GM18505 (cell line): Measurements from ENCODE around the gene LRRC2.
"Not testable (repeated sequence)": the region's sequence is repeated elsewhere in the genome, so short reads cannot be mapped to it uniquely, and the experiment has no call there.

ENCODE experiments used
- ATAC-seq: cut with Tn5 transposase; IDR thresholded peaks from one replicate; pipeline ENCODE4 v1.9.1; 2021; ENCODE audit not compliant: unreplicated experiment
- POLR2A ChIP-seq: IDR thresholded peaks from 4 replicates; pipeline ENCODE4 v1.6.1; 2011; ENCODE audit warnings: borderline replicate concordance; ENCODE audit not compliant: insufficient read depth, insufficient read length; ENCODE audit errors: extremely low read depth

Gene LRRC2

DNA sequence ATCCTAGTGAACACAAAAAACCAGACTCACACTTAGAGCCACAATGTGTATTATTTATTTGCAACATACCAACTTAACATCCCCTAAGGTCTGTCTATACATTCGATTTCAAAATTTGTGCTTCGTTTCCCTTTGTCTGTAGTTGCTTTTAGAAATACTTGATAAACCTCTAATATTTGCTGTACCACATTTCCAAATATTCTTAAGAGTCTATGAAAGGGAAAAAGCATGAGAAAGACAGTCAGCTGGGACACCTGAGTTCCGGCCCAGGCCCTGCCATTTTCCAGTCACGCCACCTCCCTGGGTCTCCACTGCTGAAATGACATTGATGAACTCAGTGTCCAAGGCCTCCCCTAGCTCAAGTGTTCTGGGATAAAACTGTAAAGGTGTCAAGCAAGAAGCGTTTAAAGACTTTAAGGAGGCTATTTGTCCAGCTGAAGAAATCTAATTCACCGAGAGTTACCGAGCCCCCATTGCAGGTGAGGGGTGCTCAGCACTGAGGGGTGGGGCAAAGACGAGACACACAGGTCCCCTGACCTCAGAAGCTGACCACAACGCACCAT is 26.6 kb downstream of the LRRC2 start:
- no peak for TF ChIP-seq POLR2A
- ATAC-seq: no peak

DNA sequence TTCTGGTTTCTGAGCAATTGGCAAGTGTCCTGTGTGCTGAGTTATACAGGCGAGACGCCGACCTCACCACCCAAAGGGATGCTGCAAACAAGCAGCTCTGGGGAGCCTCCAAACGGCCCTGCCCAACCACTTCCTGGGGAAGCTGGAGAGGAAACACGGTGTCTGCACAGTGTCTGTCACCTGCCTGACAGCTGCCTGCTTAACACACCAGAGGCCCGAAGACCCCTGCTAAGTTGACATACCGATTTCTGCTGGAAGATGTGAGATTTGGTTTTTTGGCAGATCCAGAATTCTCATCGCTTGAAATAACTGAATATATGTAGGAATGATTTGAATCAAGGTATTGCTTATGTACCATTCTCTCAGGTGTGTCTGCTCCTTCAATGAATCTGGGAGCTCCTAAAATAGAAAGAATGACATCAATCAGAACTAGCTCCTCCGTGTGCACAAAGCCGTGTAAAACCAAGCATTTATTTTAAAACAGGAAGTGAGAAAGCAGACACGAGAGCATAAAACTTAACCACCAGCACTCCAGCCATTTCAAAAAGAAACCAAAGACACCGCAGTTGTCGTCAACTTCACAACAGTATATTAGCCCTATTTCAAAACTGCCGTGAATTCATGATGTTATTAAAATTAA is 27.2 kb downstream of the LRRC2 start:
- TF ChIP-seq POLR2A: peak; percentile 23
- ATAC-seq: peak; percentile 83

DNA sequence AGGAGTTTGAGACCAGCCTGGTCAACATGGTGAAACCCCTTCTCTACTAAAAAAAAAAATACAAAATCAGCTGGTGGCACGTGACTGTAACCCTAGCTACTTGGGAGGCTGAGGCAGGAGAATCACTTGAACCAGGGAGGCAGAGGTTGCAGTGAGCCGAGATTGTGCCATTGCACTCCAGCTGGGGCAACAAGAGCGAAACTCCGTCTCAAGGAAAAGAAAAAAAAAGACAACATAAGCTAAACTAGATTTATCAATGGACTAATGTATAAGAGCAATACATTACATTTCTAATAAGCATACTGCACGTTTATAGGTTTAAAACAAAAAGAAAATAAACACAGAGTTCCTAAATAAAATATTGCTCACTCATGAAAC is 27.7 kb downstream of the LRRC2 start:
- ATAC-seq: not testable (repeated sequence)

DNA sequence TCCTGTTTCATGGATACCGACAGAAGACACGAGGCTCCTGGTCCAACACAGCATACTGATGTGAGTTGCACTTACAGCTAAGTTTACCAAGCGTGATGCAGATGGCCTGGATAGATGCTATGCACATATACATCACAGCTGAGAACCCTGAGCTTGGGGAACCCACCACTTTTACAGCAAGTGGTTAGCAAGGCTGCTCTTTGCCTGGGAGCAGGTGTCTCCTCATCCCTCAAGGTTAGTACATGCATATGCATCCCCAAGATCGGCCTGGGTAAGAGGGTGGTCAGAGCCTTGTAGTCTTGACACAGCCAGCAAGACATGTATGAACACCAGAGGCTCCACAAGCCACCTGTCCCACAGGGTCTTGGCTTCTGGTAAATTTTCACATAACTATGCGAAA is 28.3 kb downstream of the LRRC2 start:
- ATAC-seq: no peak
- no peak for TF ChIP-seq POLR2A

DNA sequence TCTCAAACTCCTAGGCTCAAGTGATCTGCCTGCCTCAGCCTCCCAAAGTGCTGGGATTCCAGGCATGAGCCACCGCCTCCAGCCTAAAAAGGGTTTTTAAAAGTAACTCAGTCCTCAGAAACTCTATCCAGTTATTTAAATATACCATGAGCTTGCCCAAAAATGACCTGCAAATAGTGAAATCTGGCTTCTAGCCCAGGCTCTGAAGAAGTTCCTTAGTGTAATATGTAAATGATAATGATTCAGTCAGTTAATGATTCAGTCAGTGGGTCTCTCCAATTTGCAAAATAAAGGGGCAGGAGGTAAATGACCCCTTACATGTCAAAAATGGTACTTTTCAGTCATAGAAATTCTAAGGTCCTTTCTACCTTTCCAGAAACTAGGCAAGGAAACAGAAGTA is 28.8 kb downstream of the LRRC2 start:
- no peak for ATAC-seq
- no peak for TF ChIP-seq POLR2A

DNA sequence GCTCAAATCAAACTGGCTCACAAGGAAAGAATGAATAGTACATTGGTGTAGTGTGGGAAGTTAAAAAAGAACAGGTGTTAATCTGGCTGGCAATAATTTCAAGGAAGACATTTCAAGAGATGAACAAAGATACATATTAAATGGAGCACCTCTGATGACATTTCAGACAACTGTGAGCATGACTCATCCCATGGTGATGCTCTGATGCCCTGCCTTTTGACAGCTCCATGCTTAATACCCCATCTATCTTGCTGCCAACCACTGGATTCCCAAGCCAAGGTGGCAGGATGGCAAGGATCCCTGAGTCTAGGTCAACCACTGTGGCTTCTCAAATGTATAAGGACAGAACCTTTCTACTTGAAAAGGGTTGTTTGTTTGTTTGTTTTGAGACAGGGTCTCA is 29.3 kb downstream of the LRRC2 start:
- no peak for ATAC-seq
- TF ChIP-seq POLR2A: no peak

DNA sequence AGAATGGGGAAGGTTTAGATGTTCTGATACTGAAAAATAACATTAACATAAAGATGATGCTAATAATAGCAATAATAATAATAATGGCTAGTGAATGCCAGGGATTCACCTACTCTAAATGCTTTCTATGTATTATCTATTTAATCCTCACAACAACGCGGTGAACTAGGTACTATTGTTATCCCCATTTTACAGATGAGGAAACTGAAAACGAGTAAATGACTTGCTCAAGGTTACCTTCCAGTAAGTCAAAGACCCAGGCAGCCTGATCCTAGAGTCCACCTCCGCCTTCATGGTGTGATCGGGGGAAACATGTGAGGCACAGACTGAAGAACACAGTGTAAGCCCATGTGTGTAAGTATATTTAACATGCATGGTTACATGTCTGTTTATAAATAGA is 30.4 kb downstream of the LRRC2 start:
- no peak for TF ChIP-seq POLR2A
- no peak for ATAC-seq

DNA sequence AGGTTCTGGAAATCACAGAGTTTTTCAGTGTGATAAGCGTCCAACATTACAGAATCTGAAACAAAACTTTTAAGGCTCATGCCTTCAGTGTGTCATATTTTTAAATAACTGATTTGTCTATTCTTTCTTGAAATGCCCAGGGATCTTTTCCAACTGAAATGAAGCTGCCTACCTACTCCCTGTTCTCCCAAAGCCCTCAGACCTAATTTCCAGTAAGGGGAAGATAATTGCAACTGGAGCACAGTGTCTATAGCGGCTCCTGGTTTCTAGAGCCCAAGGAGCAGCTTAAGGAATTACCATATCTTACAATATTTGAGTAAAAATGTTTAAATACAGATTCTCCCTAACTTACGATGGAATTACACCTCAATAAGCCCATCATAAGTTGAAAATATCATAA is 33.0 kb downstream of the LRRC2 start:
- no peak for TF ChIP-seq POLR2A
- no peak for ATAC-seq

DNA sequence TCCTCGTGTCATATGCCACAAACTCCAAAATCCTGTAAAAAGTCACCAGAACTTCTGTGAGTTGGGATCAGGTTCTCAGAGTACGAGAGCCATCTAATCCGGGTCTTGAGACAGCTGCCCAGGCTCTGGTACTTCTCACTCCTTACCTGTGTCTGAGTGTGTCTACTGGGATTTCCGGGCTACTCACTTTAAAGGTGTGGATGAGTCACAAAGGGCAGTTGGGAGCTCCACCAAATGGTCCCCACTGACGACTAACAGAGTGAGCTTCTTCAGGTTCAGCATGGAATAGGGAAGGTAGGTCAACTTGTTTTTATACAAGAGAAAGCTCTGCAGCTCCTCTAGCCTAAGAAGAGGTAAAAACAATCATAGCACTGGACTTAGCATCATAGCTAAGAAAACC is 38.9 kb downstream of the LRRC2 start:
- TF ChIP-seq POLR2A: no peak

DNA sequence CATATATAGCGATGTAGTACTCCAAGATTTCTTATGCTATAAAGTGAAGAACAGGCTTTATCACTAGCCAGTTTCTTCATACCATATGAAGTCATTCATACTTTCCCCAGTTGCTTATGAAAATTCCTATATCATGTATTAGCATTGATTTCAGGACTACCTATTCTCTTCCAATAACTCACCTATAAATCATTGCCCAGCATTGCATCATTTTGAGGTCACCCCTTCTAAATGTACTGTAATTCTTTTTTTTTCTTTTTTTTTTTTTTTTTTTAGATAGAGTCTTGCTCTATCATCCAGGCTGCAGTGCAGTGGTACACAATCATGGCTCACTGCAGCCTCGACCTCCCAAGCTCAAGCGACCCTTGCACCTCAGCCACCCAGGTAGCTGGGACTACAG is 41.3 kb downstream of the LRRC2 start:
- TF ChIP-seq POLR2A: no peak
- no peak for ATAC-seq

More for the DNA sequence above, 38.9 kb downstream of the LRRC2 start:
- ATAC-seq: no peak

DNA sequence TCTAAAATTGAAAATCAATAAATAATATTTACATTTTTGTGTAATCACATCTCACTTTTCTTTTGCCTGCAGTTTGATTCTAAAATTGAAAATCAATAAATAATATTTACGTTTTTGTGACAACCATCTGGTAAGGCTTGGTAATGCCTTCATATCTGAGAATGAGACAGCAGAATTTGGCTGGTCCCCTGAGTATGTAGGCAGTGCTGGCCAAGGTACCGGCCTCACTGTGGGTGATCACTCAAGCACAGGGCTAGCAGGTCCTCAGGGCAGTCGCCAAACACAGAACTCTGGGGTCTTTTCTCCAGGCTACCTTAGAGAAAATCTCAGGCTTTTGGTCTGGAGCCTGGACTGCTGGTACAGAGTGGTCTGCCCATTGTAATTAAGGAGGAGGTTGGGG is 42.1 kb downstream of the LRRC2 start:
- ATAC-seq: no peak
- no peak for TF ChIP-seq POLR2A

DNA sequence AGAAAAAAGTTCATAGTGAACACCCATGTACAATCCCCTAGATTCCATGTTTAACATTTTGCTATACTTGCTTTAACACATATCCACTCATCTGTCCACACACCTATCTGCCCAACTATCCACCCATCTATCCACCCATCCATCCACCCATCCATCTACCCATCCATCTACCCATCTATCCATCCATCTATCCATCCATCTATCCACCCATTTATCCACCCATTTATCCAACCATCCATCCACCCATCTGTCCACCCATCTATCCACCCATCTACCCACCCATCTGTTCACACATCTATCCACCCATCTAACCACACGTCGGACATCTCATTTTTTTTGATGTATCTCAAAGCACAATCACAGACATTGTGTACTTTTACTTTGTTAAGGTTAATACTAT is 42.5 kb downstream of the LRRC2 start:
- no peak for TF ChIP-seq POLR2A
- no peak for ATAC-seq

DNA sequence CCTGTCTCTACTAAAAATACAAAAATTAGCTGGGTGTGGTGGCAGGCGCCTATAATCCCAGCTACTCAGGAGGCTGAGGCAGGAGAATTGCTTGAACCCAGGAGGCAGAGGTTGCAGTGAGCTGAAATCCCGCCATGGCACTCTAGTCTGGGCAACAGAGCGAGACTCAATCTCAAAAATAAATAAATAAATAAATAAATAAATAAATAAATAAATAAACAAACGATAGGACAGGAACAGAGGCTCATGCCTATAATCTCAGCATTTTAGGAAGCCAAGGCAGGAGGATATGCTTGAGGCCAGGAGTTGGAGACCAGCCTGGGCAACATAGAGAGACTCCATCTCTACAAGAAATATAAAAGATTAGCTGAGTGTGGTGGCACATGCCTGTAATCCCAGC is 43.9 kb downstream of the LRRC2 start:
- ATAC-seq: not testable (repeated sequence)

DNA sequence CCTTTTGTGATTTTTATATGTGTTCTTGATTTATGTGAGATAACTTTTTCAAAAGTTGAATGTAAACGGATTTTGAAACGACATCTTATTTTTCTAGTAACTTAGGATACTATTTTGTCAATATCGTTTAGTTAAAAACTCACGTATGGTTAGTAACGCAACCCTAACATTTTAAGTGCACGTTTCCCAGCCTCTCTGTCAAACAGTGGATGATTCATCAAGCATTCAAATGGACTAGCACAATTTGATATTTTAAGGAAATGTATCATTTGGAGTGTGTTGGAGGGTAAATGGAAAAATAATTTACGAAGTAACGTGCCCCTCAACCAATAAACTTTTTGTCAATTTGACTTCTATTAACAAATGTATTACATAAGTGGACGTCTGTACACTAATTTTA is 45.0 kb downstream of the LRRC2 start:
- TF ChIP-seq POLR2A: no peak
- no peak for ATAC-seq

DNA sequence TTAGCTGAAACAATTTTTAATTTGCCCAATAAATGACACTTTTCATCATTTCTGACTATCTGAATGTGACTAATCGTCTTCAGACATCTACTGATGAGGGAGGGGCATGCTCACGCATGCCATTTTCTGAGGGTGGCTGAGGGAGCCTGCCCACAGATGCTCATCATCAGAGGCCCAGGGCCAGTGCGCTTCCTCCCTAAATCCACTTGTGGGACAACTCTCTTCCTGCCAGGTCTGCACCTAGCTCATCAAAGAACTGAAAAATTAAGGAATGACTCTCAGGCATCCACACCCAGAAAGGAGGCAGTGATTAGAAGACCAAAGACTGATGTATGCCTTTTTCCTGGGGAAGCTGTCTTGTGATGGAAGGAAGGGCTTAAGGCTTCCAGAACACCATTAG is 45.6 kb downstream of the LRRC2 start:
- no peak for ATAC-seq
- TF ChIP-seq POLR2A: no peak
